ENCODE measurements around the gene C5AR2. TPM values are rescaled to one million over a fixed set of nuclear protein-coding genes. Genes with fewer than 3 reads are reported as not detected.
"Not testable (repeated sequence)": the region's sequence is repeated elsewhere in the genome, so short reads cannot be mapped to it uniquely, and the experiment has no call there.

Gene C5AR2
- total RNA-seq, 2 experiments from 2014 or later = not detected

DNA sequence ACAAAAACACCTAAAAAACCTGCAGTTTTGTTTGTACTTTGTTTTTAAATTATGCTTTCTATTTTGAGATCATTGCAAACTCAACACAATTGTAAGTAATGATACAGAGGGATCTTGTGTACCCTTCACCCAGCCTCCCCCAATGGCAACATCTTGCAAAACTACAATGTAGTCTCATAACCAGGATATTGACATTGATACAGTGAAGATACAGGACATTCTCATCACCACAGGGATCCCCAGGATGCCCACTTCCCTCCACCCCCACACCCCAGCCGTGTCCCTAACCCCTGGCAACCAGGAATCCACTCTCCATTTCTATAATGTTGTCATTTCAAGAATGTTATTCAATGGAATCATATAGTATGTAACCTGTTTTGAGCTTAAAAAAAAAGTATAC, 10.3 kb upstream of the C5AR2 start:
- ChIA-PET POLR2A (no interaction called here), CTCF (no interaction called here)

DNA sequence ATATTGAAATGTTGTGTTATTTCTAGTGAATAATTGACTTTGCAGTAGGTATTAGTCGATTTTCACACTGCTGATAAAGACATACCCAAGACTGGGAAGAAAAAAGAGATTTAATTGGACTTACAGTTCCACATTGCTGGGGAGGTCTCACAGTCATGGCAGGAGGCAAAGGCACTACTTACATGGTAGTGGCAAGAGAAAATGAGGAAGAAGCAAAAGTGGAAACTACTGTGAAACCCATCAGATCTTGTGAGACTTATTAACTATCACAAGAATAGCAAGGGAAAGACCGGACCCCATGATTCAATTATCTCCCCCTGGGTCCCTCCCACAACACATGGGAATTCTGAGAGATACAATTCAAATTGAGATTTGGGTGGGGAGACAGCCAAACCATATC, 9.9 kb upstream of the C5AR2 start:
- CTCF ChIA-PET = no interaction called here

DNA sequence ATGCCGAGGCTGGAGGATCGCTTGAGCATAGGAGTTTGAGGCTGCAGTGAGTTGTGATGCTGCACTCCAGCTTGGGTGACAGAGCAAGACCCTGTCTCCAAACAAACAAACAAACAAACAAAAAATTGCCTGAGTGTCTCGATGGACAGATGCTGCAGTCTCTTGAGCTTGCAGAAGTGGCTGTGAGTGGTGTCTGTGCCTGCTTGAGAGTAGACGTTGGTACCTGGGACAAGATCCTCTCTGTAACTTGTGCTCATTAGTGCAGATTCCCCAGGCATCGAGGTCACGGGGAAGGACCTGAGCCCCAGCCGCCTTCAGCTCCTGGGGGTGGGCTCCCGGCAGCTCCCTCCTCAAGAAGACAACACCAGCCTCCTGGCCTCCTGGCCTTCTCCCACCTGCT, 8.6 kb upstream of the C5AR2 start:
- ChIA-PET CTCF (interaction anchor here (0.5 kb wide), 1 partner anchor 463 kb away, joined by 5 read pairs; no protein-coding TSS in a partner anchor), POLR2A (interaction anchor here (0.7 kb wide), 1 partner anchor 105 kb away, joined by 3 read pairs; no protein-coding TSS in a partner anchor)

More for the DNA sequence above, 9.9 kb upstream of the C5AR2 start:
- POLR2A ChIA-PET = no interaction called here

DNA sequence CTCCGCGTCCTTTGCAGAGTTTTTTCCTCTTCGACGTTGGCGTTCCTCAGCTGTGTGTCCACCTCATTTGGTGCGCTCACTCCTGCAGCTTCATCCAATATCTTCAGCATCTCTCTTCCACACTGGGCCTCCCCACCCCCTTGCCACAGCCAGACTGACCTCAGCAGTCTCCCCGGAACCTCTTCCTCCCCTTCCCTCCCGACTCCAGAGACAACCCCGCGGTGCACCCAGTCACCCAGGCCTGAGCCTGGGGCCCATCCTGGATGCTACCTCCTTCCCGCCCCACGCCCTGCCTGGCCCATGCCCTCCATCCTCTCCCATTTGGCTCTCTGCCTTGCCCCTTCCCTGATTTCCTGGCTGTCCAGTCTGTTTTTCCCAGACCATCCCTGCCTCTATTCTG, 8.1 kb upstream of the C5AR2 start:
- POLR2A ChIA-PET = no interaction called here
- CTCF ChIA-PET = interaction anchor here (0.5 kb wide), 1 partner anchor 464 kb away, joined by 5 read pairs; no protein-coding TSS in a partner anchor

DNA sequence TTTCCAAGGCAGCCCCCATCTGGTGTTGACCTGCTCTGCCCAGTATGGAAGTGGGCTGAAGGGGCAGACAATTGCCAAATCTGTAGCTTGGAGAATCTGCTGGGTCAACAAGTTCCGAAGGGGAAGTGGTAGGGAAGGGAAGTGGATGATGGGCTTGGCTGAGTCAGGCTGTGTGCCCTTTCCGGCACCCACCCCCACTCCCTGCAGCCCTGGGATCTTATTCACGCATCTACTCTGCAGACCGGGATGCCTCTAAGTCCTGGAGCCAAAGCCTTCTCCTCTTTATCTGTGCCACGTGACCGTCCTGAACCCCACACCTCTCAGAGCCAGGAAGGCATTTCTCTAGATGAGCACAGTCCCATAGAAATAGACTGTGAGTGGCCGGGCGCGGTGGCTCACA, 7.5 kb upstream of the C5AR2 start:
- POLR2A ChIA-PET = no interaction called here
- CTCF ChIA-PET = no interaction called here

DNA sequence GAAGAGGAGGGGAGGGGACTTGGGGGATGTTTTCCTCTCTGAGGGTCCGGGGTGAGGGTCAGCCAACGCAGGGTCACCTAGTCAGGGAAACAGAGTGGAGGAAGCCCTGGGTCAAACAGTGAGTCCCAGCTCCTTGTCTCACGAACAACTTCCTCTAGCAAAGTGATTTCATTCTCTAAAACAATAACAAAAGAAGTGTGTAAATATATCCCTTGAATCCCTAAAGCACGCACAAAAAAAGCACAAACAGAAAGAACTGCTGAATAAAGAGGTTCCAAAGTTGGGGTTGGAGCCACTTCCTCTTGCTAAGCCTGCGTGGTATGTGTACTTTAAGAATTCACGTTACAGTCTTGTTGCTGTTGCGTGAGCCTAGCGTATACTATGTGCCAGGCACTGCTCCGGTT, 1.5 kb upstream of the C5AR2 start:
- ChIA-PET POLR2A (no interaction called here), CTCF (no interaction called here)

DNA sequence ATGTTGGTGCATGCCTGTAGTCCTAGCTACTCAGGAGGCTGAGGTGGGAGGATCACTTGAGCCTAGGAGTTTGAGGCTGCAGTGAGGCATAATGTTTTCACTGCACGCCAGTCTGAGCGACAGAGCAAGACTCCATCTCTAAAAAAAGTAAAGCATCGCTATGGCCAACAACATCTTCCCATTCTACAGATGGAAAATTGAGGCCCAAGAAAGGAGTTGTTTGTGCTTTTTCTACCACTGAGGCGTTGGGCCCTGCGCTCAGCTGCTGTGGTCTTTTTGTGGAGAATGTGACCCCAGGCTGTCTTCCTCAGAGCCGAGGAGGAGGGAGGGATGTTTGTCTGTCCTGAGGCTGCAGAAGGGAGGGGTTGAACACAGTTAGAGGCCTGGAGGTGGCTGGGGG, 485 bp upstream of the C5AR2 start:
- ChIA-PET POLR2A (no interaction called here), CTCF (no interaction called here)

DNA sequence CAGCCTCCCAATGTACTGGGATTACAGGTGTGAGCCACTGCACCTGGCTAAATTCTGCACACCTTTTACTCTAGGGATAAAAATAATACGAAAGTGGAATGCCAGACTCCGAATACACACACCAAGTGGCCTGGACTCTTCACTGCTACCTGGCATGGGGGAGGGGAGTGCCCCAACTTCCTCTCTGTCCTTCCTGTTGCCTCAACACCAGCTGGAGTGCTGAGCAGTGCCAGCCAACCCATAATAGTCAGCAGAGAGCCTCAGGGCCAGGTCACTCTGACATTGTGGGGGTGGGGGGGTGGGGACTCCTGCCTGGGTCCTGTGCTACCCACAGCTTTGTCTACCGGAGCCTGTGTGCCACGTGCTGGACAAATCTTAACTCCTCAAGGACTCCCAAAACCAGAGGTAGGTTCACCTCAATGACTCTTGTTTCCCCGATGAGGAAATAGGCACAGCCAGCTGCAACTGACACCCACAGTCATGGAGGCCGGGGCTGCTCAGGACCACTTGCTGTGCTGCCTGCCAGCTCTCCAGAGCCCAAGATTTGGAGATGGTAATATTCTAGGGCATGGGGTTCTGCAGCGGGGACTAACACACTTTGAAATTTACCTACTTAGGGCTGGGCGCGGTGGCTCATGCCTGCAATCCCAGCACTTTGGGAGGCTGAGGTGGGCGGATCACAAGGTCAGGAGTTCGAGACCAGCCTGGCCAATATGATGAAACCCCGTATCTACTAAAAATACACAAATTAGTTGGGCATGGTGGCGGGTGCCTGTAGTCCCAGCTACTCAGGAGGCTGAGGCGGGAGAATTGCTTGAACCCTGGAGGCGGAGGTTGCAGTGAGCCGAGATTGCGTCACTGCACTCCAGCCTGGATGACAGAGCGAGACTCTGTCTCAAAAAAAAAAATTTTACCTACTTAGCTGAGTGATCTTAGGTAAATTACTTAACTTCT, 5.1 kb downstream of the C5AR2 start:
- CTCF ChIA-PET, POLR2A ChIA-PET: not testable (repeated sequence)

DNA sequence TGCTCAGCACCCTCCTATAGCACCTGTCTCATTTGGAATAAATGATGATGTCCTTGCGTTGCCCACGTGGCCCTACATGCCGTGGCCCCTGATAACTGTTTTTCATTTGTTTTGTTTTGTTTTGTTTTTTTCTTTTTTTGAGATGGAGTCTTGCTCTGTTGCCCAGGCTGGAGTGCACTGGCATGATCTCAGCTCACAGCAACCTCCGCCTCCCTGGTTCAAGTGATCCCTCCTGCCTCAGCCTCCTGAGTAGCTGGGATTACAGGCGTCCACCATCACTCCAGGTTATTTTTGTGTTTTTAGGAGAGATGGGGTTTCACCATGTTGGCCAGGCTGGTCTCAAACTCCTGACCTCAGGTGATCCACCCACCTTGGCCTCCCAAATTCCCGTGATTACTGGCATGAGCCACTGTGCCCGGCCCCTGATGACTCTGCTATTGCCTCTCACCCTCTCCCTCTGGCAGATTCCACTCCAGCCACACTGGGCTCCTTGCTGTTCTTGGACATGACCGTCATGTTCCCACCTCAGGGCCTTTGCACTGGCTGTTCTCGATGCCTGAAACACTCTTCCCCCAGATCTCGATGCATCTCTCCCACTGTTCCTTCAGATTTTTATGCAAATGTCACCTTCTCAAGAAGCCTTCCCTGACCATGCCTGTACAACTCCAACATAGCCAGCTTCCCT, 7.4 kb downstream of the C5AR2 start:
- ChIA-PET CTCF (no interaction called here), POLR2A (no interaction called here)

DNA sequence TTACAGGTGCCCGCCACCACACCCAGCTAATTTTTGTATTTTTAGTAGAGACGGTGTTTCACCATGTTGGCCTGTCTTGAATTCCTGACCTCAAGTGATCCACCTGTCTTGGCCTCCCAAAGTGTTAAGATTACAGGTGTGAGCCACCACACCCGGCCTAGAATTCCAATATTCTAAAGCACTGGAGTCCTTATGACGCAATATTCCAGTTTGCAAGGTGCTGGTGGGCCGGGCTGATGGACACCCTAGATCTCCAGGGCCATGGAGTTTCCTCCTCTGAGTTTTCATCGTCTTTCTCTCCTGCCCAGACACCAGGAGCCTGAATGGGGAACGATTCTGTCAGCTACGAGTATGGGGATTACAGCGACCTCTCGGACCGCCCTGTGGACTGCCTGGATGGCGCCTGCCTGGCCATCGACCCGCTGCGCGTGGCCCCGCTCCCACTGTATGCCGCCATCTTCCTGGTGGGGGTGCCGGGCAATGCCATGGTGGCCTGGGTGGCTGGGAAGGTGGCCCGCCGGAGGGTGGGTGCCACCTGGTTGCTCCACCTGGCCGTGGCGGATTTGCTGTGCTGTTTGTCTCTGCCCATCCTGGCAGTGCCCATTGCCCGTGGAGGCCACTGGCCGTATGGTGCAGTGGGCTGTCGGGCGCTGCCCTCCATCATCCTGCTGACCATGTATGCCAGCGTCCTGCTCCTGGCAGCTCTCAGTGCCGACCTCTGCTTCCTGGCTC, 8.7 kb downstream of the C5AR2 start:
- ChIA-PET POLR2A (no interaction called here), CTCF (no interaction called here)

DNA sequence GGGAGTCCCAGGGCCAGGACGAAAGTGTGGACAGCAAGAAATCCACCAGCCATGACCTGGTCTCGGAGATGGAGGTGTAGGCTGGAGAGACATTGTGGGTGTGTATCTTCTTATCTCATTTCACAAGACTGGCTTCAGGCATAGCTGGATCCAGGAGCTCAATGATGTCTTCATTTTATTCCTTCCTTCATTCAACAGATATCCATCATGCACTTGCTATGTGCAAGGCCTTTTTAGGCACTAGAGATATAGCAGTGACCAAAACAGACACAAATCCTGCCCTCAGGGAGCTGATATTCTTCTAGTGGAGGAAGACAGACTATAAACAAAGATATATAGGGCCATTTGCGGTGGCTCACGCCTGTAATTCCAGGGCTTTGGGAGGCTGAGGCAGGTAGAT, 9.8 kb downstream of the C5AR2 start:
- CTCF ChIA-PET = interaction anchor here (0.8 to 2.2 kb wide), 2 partner anchors 49 to 58 kb away, joined by 4 to 5 read pairs; no protein-coding TSS in a partner anchor
- POLR2A ChIA-PET = no interaction called here

DNA sequence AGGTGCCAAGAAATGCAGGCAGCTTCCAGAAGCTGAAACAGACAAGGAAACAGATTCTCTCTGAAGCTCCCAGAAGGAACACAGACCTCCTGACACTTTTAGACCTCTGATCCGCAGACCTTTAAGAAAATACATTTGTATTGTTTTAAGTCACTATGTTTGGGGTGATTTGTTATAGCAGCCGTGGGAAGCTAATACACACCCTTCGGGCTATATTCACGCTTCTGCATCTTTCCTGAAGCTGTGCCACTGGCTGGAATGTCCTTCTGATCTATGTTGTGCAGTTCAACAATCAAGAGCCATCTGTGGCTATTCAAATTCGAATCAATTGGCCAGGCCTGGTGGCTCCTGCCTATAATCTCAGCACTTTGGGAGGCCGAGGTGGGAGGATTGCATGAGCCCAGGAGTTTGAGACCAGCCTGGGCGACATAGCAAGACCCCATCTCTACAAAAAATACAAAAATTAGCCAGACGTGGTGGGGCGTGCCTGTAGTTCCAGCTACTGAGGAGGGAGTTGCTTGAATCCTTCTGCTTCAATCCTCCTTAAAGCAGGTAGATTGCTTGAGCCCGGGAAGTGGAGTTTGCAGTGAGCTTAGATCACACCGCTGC, 11.3 kb downstream of the C5AR2 start:
- ChIA-PET POLR2A (no interaction called here), CTCF (interaction anchor here (2.2 kb wide), 1 partner anchor 48 kb away, joined by 5 read pairs; no protein-coding TSS in a partner anchor)

DNA sequence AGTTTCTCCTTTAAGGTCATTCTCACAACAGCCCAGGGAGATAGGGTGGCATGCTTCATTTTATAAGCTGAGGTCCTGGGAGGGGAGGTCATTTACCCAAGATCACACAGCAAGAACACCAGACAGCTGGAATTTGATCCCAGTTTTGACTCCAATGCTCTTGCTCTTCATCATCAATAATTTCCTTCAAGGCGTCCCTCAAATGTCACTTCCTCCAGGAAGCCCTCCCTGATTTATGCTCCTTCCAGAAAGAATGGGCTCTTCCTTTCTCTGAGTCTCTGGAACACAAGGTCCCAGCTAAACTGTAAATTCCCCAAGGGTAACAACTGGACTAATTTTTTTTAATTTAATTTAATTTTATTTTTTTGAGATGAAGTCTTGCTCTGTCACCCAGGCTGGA, 12.4 kb downstream of the C5AR2 start:
- POLR2A ChIA-PET = interaction anchor here (0.6 kb wide), 1 partner anchor 70 kb away, joined by 3 read pairs; no protein-coding TSS in a partner anchor

DNA sequence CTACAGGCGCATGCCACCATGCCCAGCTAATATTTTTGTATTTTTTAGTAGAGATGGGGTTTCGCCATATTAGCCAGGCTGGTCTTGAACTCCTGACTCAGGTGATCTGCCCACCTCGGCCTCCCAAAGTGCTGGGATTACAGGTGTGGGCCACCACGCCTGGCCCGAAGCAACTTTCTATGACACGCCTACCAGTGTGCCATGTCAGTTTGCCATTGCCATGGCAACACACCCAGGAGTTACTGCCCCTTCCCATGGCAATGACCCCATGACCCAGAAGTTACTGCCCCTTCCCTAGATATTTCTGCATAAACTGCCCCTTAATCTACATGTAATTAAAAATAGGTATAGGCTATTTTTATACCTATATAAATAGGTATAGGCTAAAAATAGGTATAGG, 14.0 kb downstream of the C5AR2 start:
- POLR2A ChIA-PET, CTCF ChIA-PET: not testable (repeated sequence)

More for the DNA sequence above, 12.4 kb downstream of the C5AR2 start:
- CTCF ChIA-PET = interaction anchor here (0.7 kb wide), 1 partner anchor 108 kb away, joined by 3 read pairs; no protein-coding TSS in a partner anchor

DNA sequence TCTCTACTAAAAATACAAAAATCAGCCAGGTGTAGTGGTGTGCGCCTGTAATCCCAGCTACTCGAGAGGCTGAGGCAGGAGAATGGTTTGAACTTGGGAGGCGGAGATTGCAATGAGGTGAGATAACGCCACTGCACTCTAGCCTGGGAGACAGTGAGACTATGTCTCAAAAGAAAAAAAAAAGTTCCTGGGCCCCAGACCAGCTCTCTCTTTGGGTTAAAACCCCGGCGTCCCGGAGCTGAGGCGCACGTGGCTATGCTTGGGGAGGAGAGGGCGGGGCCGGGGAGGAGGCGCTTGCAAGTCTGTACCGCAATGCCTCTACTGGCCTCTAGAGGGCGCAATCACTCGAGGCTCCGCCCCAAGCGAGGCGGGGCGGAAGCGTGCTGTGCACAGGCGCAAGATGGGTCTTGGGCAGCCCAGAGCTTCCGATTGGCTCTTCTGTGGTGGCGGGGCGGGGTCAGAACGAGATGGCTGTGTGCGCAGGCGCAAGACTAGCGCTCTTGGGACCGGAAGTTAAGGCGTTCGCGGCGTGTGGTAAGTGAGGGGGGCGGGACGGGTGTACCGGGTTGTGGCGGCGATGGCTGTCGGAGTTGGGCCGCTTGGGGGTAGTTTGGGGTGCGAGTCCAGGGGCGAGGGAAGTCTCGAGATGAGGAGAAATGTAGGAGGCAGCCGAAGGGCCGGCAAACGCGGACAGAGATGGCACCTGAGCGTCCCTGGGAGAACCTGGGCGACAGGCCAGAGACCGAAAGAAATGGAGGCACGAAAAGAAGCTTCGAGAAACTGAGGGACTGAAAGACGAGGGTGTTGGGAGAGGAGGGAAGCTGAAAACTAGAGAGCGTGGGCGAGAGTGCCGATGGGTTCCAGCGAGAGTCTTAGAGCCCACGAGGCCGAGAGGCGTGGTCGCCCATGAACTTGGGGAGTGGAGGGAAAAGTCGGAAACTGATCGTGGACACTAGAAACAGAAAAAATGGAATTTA, 17.1 kb downstream of the C5AR2 start, which contains the start of gene DHX34:
DHX34 (plus strand) TSS at position 497 of the 977 bp plus-strand sequence. CDS start 3,716 bp downstream, outside the sequence.
- POLR2A ChIA-PET = interaction anchor here (0.5 to 1.5 kb wide), 7 partner anchors 68 to 301 kb away, joined by 3 to 6 read pairs (median 4); partner anchors contain the start of gene ZC3H4
- CTCF ChIA-PET = interaction anchor here (0.5 to 2.4 kb wide), 17 partner anchors 8 to 824 kb away, joined by 3 to 11 read pairs (median 5); partner anchors contain the start of gene ZC3H4

DNA sequence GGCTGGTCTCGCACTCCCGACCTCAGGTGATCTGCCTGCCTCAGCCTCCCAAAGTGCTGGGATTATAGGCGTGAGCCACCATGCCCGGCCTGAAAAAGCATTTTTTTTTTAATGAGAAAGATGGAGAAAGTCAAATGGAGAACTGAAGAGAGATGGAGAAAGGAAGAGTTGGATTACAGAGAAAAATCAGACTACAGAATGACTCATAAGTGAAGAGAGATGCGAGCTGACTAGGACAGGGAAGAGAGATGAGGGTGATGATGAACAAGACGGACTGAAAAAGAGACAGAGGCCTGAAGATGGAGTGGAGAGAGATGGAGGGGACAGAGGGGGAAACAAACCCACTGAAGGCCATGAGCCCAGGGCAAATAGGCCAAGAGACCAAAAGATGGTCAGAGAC, 18.7 kb downstream of the C5AR2 start:
- POLR2A ChIA-PET = interaction anchor here (0.7 kb wide), 1 partner anchor 393 kb away, joined by 4 read pairs; no protein-coding TSS in a partner anchor
- CTCF ChIA-PET = interaction anchor here (2.4 kb wide), 1 partner anchor 41 kb away, joined by 9 read pairs; no protein-coding TSS in a partner anchor

DNA sequence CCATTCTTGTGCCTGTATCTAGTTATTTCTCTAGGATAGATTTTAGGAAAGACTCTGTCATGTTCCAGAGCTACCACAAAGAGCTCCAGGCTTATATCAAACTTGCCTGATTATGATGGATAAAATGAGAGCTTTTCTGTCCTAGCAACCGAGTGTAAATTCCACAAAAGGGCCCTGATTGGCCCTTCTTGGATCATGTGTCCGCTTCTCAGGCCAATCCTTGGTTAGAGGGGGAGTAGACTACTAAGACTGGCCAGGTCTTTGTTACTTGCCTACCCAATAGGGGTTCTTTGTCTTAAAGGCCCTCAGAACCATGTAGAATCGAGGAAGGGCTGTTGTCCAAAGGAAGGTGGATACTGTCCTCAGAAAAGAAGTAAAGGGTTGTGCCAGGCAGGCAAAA, 19.6 kb downstream of the C5AR2 start:
- ChIA-PET POLR2A (no interaction called here), CTCF (interaction anchor here (2.4 kb wide), 1 partner anchor 40 kb away, joined by 9 read pairs; no protein-coding TSS in a partner anchor)

DNA sequence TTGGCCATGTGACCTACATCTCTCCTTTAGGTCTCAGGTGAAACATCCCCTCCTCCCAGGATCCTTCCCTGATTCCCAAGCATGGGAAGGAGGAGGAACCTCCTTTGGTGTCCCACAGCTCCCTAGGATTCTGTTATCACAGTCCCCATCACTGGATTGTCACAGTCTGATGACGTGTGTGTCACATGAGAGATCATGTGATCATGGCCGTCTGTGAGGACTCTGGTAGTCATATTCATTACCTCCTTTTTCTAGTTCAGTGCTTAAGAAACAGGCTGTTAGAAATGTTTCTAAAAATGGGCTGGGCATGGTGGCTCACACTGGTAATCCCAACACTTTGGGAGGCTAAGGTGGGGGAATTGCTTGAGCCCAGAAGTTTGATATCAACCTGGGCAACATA, 20.1 kb downstream of the C5AR2 start:
- ChIA-PET CTCF (interaction anchor here (2.4 kb wide), 1 partner anchor 39 kb away, joined by 9 read pairs; no protein-coding TSS in a partner anchor), POLR2A (no interaction called here)
